Measurements from ENCODE around the gene ADAMTS12.
"Not testable (repeated sequence)": the region's sequence is repeated elsewhere in the genome, so short reads cannot be mapped to it uniquely, and the experiment has no call there.

The ADAMTS12 gene

GRCh38 chr5:33891788-33892619 lies at the start of gene ADAMTS12:
ADAMTS12 (minus strand) TSS chr5:33891990; CDS start chr5:33891856, 134 bp downstream.
- DNase-seq (ENCODE audit: low read depth, low spot score): peak; percentile 85

- DNase-seq (ENCODE audit: low read depth, low spot score): no peak
Measured at GRCh38 chr5:33941090-33941489, 49.3 kb upstream of the ADAMTS12 start.

GRCh38 chr5:33939556-33940262 lies 47.9 kb upstream of the ADAMTS12 start:
- DNase-seq (ENCODE audit: low read depth, low spot score): no peak

GRCh38 chr5:33938881-33939280 lies 47.1 kb upstream of the ADAMTS12 start:
- DNase-seq (ENCODE audit: low read depth, low spot score): no peak

GRCh38 chr5:33938507-33938796 lies 46.7 kb upstream of the ADAMTS12 start:
- DNase-seq (ENCODE audit: low read depth, low spot score): no peak

- DNase-seq (ENCODE audit: low read depth, low spot score): no peak
Measured at GRCh38 chr5:33937707-33938506, 46.1 kb upstream of the ADAMTS12 start.

GRCh38 chr5:33937017-33937706 lies 45.4 kb upstream of the ADAMTS12 start:
- no peak for DNase-seq (ENCODE audit: low read depth, low spot score)

- DNase-seq (ENCODE audit: low read depth, low spot score): peak; percentile 64
Measured at GRCh38 chr5:33936381-33937016, 44.7 kb upstream of the ADAMTS12 start, which contains the start of gene RXFP3. RXFP3 (plus strand) TSS chr5:33936386; CDS start chr5:33936741, 355 bp downstream.

- peak; percentile 89 for DNase-seq (ENCODE audit: low read depth, low spot score)
Measured at GRCh38 chr5:33936004-33936380, 44.2 kb upstream of the ADAMTS12 start.

GRCh38 chr5:33934176-33934575 lies 42.4 kb upstream of the ADAMTS12 start:
- DNase-seq (ENCODE audit: low read depth, low spot score): no peak

GRCh38 chr5:33933723-33934169 lies 42.0 kb upstream of the ADAMTS12 start:
- no peak for DNase-seq (ENCODE audit: low read depth, low spot score)

GRCh38 chr5:33931136-33931535 lies 39.3 kb upstream of the ADAMTS12 start:
- DNase-seq (ENCODE audit: low read depth, low spot score): no peak

- no peak for DNase-seq (ENCODE audit: low read depth, low spot score)
Measured at GRCh38 chr5:33929925-33930690, 38.3 kb upstream of the ADAMTS12 start.

GRCh38 chr5:33928283-33928682 lies 36.5 kb upstream of the ADAMTS12 start:
- DNase-seq (ENCODE audit: low read depth, low spot score): no peak

GRCh38 chr5:33927685-33928084 lies 35.9 kb upstream of the ADAMTS12 start:
- no peak for DNase-seq (ENCODE audit: low read depth, low spot score)

GRCh38 chr5:33925278-33925677 lies 33.5 kb upstream of the ADAMTS12 start:
- DNase-seq (ENCODE audit: low read depth, low spot score): no peak

- DNase-seq (ENCODE audit: low read depth, low spot score): no peak
Measured at GRCh38 chr5:33921002-33921401, 29.2 kb upstream of the ADAMTS12 start.

- not testable (repeated sequence) for DNase-seq (ENCODE audit: low read depth, low spot score)
Measured at GRCh38 chr5:33914844-33915243, 23.1 kb upstream of the ADAMTS12 start.

GRCh38 chr5:33906248-33906647 lies 14.5 kb upstream of the ADAMTS12 start:
- not testable (repeated sequence) for DNase-seq (ENCODE audit: low read depth, low spot score)

GRCh38 chr5:33905381-33905780 lies 13.6 kb upstream of the ADAMTS12 start:
- peak; percentile 16 for DNase-seq (ENCODE audit: low read depth, low spot score)
